Trophoblast cell (in vitro differentiated cells and primary cell): ENCODE results near the gene TNFAIP3.

Experiments
- DNase-seq, 2 donors: peaks; one replicate each; pipeline ENCODE4 v3.0.0-alpha.2; 2016
- H2AFZ ChIP-seq: 2 replicates; pipeline ENCODE4 v1.6.1; 2013; ENCODE audit warnings: low read length, moderate library complexity, mild to moderate bottlenecking; ENCODE audit not compliant: insufficient read depth, poor library complexity
- H2AK5ac ChIP-seq: 2 replicates; pipeline ENCODE4 v1.6.1; 2013; ENCODE audit warnings: mild to moderate bottlenecking, low read length
- H2BK120ac ChIP-seq: 2 replicates; pipeline ENCODE4 v1.6.1; 2013; ENCODE audit warnings: low read length, mild to moderate bottlenecking, moderate library complexity; ENCODE audit not compliant: insufficient read depth, poor library complexity
- H2BK12ac ChIP-seq: 2 replicates; pipeline ENCODE4 v1.6.1; 2013; ENCODE audit warnings: mild to moderate bottlenecking, low read length, moderate library complexity
- H2BK5ac ChIP-seq: 2 replicates; pipeline ENCODE4 v1.6.1; 2013; ENCODE audit warnings: low read length, low read depth, moderate library complexity, mild to moderate bottlenecking; ENCODE audit not compliant: poor library complexity
- H3K14ac ChIP-seq: 2 replicates; pipeline ENCODE4 v1.6.1; 2013; ENCODE audit warnings: mild to moderate bottlenecking, low read length
- H3K18ac ChIP-seq: 2 replicates; pipeline ENCODE4 v1.6.1; 2013; ENCODE audit warnings: mild to moderate bottlenecking, low read length
- H3K23ac ChIP-seq: 2 replicates; pipeline ENCODE4 v1.6.1; 2013; ENCODE audit warnings: low read length
- H3K27ac ChIP-seq: 2 replicates; pipeline ENCODE4 v1.5.1; 2013; ENCODE audit warnings: low read depth, mild to moderate bottlenecking, inconsistent platforms, low read length, moderate library complexity
- H3K27me3 ChIP-seq: 2 replicates; pipeline ENCODE4 v1.6.1; 2013; ENCODE audit warnings: inconsistent platforms, mild to moderate bottlenecking, low read length, moderate library complexity; ENCODE audit not compliant: insufficient read depth
- H3K36me3 ChIP-seq, 2 experiments: 1 replicate in 1 of 2; 2 replicates in 1 of 2; pipeline ENCODE4 v1.6.1; 2013; ENCODE audit warnings: low read length in 2 of 2, mild to moderate bottlenecking in 2 of 2, moderate library complexity in 1 of 2; ENCODE audit not compliant: insufficient read depth in 2 of 2, control insufficient read depth in 1 of 2
- H3K4ac ChIP-seq: 2 replicates; pipeline ENCODE4 v1.6.1; 2013; ENCODE audit warnings: low read depth, mild to moderate bottlenecking, low read length, moderate library complexity
- H3K4me1 ChIP-seq, 2 experiments: 1 replicate in 1 of 2; 2 replicates in 1 of 2; pipeline ENCODE4 v1.6.1; 2013; ENCODE audit warnings: low read length in 2 of 2, mild to moderate bottlenecking in 2 of 2, moderate library complexity in 1 of 2; ENCODE audit not compliant: insufficient read depth in 2 of 2, control insufficient read depth in 1 of 2
- H3K4me2 ChIP-seq: 2 replicates; pipeline ENCODE4 v1.6.1; 2013; ENCODE audit warnings: inconsistent platforms, mild to moderate bottlenecking, low read length, moderate library complexity
- H3K4me3 ChIP-seq: 2 replicates; pipeline ENCODE4 v1.5.1; 2013; ENCODE audit warnings: mild to moderate bottlenecking, low read depth, low read length, inconsistent platforms
- H3K79me1 ChIP-seq: one replicate; pipeline ENCODE4 v1.6.1; 2013; ENCODE audit warnings: low read length
- H3K79me2 ChIP-seq: 2 replicates; pipeline ENCODE4 v1.6.1; 2013; ENCODE audit warnings: low read length, mild to moderate bottlenecking; ENCODE audit not compliant: control insufficient read depth, insufficient read depth, poor library complexity
- H3K9ac ChIP-seq: 2 replicates; pipeline ENCODE4 v1.6.1; 2013; ENCODE audit warnings: mild to moderate bottlenecking, low read length
- H3K9me3 ChIP-seq: 2 replicates; pipeline ENCODE4 v1.6.1; 2013; ENCODE audit warnings: low read depth, mild to moderate bottlenecking, control low read depth, inconsistent platforms, low read length; ENCODE audit not compliant: insufficient read depth
- H4K12ac ChIP-seq: 2 replicates; pipeline ENCODE4 v1.6.1; 2013; ENCODE audit warnings: low read depth, mild to moderate bottlenecking, low read length, moderate library complexity
- H4K8ac ChIP-seq: 2 replicates; pipeline ENCODE4 v1.6.1; 2013; ENCODE audit warnings: low read depth, mild to moderate bottlenecking, low read length, moderate library complexity
- H4K91ac ChIP-seq: one replicate; pipeline ENCODE4 v1.6.1; 2013; ENCODE audit warnings: low read depth, mild to moderate bottlenecking, low read length, moderate library complexity
- whole genome bisulfite sequencing: extraction: QIAGEN DNeasy Blood & Tissue Kit; methylation state at CpG from one replicate; pipeline ENCODE4 v1.1.7; 2013; ENCODE audit warnings: missing lambda C conversion rate; ENCODE audit not compliant: insufficient read length, insufficient coverage; ENCODE audit errors: extremely low coverage; 5-methylcytosine and 5-hydroxymethylcytosine counted together

The TNFAIP3 gene

GRCh38 chr6:137820952-137821351 lies 46.1 kb upstream of the TNFAIP3 start:
- no peak overlapping the region for H4K91ac ChIP-seq
- no peak overlapping the region for H3K4me2 ChIP-seq
- peaks cover 0 to 5% of the 10 kb centered on the region in 2 experiments for H3K4me1 ChIP-seq
- no peak overlapping the region for H2BK120ac ChIP-seq
- H3K27ac ChIP-seq, result no peak overlapping the region
- peak in 1 of 2 donors; percentile 55 for DNase-seq
- no peak overlapping the region for H2BK12ac ChIP-seq
- H4K8ac ChIP-seq, result no peak overlapping the region
- no peak overlapping the region for H2AFZ ChIP-seq
- no peak overlapping the region for H3K23ac ChIP-seq
- no peak overlapping the region for H3K4me3 ChIP-seq
- no peak overlapping the region for H2BK5ac ChIP-seq
- H3K18ac ChIP-seq, result no peak overlapping the region
- H2AK5ac ChIP-seq, result no peak overlapping the region
- H3K9ac ChIP-seq, result no peak overlapping the region
- H3K9me3 ChIP-seq, result no peaks in the 10 kb centered on the region
- H4K12ac ChIP-seq, result no peak overlapping the region
- H3K14ac ChIP-seq, result no peak overlapping the region
- no peaks in the 10 kb centered on the region for H3K79me2 ChIP-seq
- WGBS, result no CpG with 5 or more reads among the region's 1 CpG
- no peaks in the 10 kb centered on the region for H3K36me3 ChIP-seq
- no peak overlapping the region for H3K4ac ChIP-seq
- H3K79me1 ChIP-seq, result peaks cover 2% of the 10 kb centered on the region
- no peaks in the 10 kb centered on the region for H3K27me3 ChIP-seq

- Histone ChIP-seq H3K27ac (no peak overlapping the region), H3K27me3 (no peaks in the 10 kb centered on the region), H3K4ac (no peak overlapping the region), H3K18ac (no peak overlapping the region), H3K9me3 (no peaks in the 10 kb centered on the region), H3K14ac (no peak overlapping the region), H3K9ac (no peak overlapping the region), H2AFZ (no peak overlapping the region), H2AK5ac (no peak overlapping the region), H3K4me3 (no peak overlapping the region), H3K4me2 (no peak overlapping the region), H3K36me3 (no peaks in the 10 kb centered on the region), H4K8ac (no peak overlapping the region), H4K12ac (no peak overlapping the region), H3K4me1 (peaks cover 0 to 5% of the 10 kb centered on the region in 2 experiments), H3K79me1 (peaks cover 2% of the 10 kb centered on the region), H2BK5ac (no peak overlapping the region), H3K79me2 (no peaks in the 10 kb centered on the region), H2BK12ac (no peak overlapping the region), H4K91ac (no peak overlapping the region), H3K23ac (no peak overlapping the region), H2BK120ac (no peak overlapping the region)
- DNase-seq, result no peak
- WGBS, result no CpG with 5 or more reads among the region's 3 CpGs
Observed at GRCh38 chr6:137821491-137821890, 45.6 kb upstream of the TNFAIP3 start.

GRCh38 chr6:137823826-137824555 lies 43.1 kb upstream of the TNFAIP3 start:
- no peak overlapping the region for H3K4ac ChIP-seq
- H4K91ac ChIP-seq, result no peak overlapping the region
- DNase-seq, result peak; percentile 99 to 100
- no peak overlapping the region for H2AFZ ChIP-seq
- H3K36me3 ChIP-seq, result no peaks in the 10 kb centered on the region
- H2BK120ac ChIP-seq, result no peak overlapping the region
- H3K4me3 ChIP-seq, result no peak overlapping the region
- H3K23ac ChIP-seq, result no peak overlapping the region
- no peak overlapping the region for H2AK5ac ChIP-seq
- no peak overlapping the region for H3K4me2 ChIP-seq
- H4K8ac ChIP-seq, result no peak overlapping the region
- H3K14ac ChIP-seq, result no peak overlapping the region
- H3K79me2 ChIP-seq, result peaks cover 2% of the 10 kb centered on the region
- no peak overlapping the region for H2BK5ac ChIP-seq
- peaks cover 0 to 5% of the 10 kb centered on the region in 2 experiments for H3K4me1 ChIP-seq
- H4K12ac ChIP-seq, result no peak overlapping the region
- no peak overlapping the region for H3K9ac ChIP-seq
- no peaks in the 10 kb centered on the region for H3K27me3 ChIP-seq
- H2BK12ac ChIP-seq, result no peak overlapping the region
- H3K9me3 ChIP-seq, result no peaks in the 10 kb centered on the region
- no peak overlapping the region for H3K27ac ChIP-seq
- no CpG with 5 or more reads among the region's 11 CpGs for WGBS
- no peak overlapping the region for H3K18ac ChIP-seq
- H3K79me1 ChIP-seq, result peaks cover 6% of the 10 kb centered on the region

- Histone ChIP-seq H3K4me1 (peaks cover 0 to 5% of the 10 kb centered on the region in 2 experiments), H3K23ac (no peak overlapping the region), H3K9ac (no peak overlapping the region), H4K8ac (no peak overlapping the region), H3K14ac (no peak overlapping the region), H4K12ac (no peak overlapping the region), H3K18ac (no peak overlapping the region), H2BK12ac (no peak overlapping the region), H3K4me3 (no peak overlapping the region), H3K4me2 (no peak overlapping the region), H2AK5ac (no peak overlapping the region), H2BK120ac (no peak overlapping the region), H3K27ac (no peak overlapping the region), H3K79me2 (peaks cover 2% of the 10 kb centered on the region), H3K79me1 (peaks cover 7% of the 10 kb centered on the region), H3K9me3 (no peaks in the 10 kb centered on the region), H4K91ac (no peak overlapping the region), H2AFZ (no peak overlapping the region), H2BK5ac (no peak overlapping the region), H3K27me3 (no peaks in the 10 kb centered on the region), H3K36me3 (no peaks in the 10 kb centered on the region), H3K4ac (no peak overlapping the region)
- DNase-seq, result no peak
- no CpG with 5 or more reads among the region's 1 CpG for WGBS
Observed at GRCh38 chr6:137824556-137824879, 42.5 kb upstream of the TNFAIP3 start.
